DMS 273 (cell line): Measurements from ENCODE around the gene KIF1A.

Source experiments
- DNase-seq: peaks from one replicate; lab custom pipeline; 2025; ENCODE audit not compliant: unreplicated experiment; lab: John Stamatoyannopoulos, UW

KIF1A gene

DNA sequence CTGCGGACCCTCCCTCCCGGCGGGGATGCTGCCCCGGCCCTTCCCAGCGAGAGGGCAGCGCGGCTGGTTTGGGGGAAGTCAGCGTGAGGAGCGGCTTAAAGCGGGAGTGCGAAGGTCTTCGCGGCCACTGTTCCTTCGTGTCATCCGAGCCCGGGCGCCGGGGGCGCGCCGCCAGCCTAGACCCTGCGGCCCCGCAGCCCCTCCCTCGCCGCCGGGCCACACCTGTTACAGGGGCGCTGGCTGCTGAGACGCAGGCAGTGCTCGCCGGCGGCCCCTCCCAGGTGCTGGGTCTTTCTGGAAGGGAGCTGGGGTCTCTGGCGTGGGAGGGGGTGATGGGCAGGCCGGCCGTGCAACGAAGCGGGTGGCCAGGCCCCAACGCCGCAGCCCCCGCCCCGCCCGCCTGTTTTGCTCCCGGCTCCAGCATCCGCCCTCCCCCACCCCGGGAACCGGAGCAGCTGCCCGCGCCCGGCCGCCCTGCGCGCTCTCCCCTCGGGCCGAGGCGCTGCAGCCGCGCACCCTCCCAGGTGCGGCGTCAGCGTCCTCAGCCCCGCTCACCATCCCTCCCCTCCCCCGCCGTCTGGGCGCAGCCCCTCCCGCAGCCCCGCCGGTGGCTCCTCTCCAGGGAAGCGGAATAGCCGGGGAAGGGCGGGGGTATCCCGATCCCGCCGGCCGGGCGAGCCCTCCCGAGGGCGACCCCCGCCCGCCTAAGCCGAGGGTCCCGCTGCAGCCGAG is 727 bp downstream of the KIF1A start:
- DNase-seq = peak; percentile 65

DNA sequence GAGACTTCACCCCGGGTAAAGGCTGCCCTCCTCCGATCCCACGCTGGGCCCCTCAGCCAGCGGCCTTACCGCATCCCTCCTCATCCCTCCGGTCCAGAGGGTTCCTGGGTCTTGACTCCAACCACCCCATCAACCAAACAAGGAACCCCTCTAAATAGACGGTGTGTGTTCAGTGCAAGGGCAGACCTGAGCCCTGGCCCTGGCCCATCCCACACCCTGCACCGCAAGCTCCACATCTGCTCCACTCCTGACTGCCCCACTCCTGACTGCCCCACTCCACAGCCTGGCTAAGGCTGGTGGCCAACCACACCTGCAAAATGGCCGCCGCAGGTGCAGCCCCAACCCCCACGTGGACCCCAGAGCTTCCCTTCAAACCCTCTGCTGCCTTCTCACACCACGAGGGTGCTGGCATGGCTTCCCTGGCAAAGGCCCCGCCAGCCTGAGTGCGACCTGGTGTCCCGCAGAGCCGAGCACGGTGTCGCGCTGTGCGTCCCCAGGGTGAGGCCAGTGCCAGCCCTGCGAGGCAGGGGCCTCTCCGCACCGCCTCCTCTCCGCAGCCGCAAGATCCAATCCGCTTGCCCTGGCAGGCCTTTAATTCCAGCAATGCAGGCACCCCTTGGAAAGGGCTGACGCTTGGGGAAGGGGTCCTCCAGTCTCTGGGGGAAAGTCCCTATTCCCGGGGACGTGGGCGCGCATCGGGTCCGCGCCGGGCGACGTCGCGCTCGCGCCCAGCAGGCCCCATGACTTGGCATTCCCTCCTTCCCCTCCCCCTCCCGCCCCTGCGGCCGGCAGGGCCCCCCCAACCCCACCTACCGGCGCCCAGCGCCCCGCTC is 1.5 kb downstream of the KIF1A start:
- no peak for DNase-seq

DNA sequence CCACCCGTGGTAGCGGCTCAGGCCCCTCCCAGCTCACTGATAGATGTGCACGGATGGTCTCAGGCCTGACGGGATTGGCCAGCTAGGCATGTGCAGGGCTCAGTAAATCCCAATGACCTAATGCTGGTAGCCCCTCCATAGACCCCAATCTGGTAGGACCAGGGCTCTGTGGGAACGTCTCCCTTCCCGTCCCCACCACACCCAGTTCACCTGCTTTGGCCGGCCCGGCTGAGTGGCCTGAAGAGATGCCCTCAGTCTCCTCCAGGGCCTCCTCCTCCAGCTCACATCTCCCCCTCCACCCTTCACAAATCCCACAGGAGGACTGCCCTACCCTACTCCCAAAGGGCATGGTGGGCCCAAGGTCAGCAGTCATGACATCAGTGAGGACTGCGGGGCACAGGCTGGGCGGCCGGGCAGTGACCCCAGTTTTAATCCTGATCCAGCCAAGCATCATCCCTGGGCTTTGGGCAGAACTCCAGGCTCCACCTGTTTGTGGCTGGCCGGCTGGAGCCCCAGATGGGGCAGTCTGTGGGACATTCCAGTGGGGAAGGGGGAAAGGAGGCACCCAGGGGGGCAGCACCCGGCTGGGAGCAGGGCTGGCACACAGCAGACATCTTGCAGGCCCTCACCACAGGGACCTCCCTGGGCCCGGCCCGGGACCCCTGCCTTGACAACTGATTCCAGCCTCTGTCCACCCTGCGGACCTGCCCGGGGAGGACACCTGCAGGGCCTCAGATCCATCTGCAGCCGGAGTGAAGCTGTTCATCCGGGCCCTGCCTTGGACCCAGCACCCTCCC is 2.3 kb downstream of the KIF1A start:
- no peak for DNase-seq

DNA sequence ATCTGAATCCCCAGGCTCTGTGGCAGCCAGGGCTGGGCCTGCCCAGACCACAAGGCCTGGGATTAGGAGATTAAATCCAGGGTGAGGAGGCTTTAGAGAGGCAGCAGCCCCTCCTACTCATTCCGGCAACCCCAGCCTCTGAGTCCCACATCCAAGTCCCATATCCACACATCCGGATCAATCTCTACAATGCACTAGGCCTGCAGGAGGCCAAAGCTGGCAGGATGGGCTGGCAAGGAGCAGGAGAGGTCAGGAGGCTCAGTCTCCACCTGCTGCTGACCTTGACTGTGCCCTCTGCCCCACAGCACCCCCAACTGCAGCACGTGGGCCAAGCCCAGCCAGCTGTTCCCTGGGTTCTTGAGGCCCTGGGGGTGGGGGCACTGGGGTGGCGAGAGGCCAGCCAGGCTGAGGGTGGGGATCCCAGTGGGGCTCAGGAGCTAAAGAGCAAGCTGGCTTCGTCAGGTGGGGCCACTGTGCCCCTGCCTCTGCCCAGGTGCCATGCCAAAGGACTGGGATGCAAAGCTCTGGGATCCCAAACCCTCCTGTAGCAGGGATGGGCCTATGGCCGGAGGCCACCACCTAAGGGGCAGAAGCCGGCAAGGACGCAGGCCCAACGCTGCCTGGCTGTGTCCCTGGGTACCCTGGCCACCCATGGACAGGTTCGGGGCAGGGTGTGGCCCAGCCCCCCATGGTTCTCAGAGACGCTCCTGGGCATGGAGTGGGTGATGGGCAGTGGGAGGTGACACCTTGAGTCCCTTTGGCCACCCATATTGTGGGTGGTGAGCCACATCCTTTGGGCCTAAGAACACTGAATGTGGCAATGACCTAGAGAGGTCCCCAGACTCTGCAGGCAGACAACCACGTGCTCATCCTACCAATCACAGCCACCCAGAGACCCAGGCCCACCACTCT is 3.2 kb downstream of the KIF1A start:
- no peak for DNase-seq

DNA sequence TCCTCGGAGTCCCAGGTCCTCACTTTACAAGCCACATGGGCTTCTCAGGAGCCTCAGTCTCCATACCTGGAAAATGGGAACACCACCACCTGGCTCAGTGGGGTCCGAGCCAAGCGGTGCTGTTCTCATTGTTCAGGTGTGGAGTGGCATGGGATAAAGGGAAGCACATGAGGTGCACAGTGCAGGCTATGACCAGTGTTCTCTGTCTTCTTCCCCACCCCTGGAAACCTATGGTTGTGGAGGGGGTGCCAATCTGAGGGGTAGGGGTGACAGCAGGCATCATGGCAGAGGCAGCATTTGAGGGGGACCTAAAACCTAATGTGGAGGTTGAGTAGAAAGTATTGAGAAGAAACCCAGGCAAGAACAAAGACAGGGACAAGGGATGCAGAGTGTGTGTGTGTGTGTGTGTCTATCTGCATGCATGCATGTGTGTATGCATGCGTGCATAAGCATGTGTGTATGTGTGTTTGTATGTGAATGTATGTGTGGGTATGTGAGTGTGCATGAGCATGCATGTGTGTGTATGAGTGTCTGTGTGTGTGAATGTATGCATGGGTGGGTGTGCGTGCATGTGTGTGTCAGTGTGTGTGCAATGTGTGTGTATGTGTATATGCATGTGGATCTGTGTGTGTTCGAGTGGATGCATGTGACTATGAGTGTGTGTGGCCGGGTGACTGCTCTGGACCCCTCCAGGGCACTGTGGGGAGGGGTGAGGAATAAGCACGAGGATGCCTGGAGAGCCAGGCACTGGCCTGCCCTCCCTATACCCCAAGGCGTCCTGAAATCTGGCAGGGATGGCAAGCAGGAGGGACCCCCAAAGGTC is 4.0 kb downstream of the KIF1A start:
- no peak for DNase-seq

DNA sequence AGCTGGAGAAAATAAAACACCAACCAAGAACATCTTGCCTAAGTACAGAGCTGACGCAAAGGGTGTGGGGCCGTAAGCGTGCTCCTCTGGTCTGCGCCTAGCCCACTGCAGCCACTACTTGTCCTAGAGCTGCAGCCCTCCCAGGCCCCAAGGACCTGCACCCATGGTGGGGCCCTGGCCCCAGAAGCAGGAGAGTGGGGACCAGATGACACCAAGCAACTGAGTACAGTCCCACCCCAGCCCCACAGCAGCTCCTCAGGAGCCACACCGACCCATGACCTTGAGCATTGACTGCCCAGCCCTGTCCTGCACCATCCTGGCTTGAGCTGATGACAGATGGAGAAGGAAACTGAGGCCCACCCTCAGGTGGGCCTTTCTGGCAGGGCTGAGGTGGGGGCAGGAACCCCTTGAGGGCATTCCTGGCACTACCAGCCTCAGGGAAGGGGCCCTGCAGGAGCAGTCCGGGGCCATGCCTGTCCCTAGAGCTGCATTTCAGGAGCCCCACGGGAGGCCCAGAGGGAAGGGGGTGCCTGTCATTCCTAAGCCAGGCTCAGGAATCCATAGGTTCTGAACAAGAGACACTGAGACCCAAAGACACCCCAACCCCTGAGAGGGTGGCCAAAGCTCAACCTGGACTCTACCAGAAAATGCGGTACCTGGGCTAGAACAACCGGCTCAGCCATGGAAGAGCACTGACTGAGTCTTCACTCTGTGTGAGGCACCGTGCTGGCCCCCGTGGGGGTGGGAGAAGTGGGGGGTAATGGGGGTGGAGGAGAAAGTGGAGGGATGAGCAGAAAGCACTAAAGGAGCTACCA is 4.9 kb downstream of the KIF1A start:
- no peak for DNase-seq

DNA sequence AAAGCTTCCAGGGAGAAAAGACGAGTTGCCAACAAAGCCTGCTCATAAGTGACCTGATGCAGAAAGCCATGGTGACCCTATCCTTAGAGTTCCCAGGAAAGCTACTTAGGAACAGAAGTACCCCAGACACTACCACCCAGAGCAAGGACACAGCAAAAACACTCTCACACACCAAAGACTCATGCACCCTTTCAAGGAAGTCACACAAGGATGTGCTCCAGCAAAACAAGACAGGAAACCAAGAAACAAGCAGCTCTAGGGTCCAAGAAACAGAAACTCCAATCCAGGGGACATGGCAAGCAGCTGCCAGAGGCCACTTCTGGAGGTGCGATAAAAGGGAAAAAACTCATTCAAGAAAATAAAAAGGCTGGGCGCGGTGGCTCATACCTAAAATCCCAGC is 5.7 kb downstream of the KIF1A start:
- DNase-seq = no peak

DNA sequence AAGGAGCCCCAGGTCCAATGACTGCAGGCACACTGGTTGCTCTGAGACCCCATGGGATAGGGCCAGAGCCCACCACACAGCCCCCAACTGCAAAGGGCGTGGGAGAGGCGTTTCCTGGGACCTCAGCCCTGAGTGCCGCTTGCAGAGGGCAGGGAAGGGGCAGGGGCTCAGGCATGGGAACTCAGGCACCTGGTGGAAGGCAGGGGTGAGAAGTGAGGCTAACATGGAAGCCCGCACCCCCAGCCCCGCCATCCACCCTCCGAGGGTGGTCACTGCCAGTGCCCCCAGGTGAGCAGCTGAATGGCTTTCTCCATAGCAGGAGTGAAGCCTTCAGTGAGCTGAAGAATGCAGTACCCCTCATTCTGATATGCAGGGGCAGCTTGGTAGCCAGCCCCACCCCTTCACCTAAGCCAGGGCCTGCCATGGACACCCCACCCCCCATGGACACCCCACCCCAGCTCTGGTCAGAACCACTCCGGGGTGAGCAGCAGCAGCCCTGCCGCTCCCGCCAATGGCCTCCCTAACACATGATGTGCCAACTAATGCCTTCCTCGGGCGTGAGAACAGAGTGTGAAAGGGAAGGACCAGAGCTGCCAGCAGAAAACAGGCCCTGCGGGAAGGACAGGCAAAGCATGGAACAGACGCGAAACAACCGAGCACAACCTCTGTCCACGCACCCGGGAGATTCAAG is 6.6 kb downstream of the KIF1A start:
- no peak for DNase-seq

DNA sequence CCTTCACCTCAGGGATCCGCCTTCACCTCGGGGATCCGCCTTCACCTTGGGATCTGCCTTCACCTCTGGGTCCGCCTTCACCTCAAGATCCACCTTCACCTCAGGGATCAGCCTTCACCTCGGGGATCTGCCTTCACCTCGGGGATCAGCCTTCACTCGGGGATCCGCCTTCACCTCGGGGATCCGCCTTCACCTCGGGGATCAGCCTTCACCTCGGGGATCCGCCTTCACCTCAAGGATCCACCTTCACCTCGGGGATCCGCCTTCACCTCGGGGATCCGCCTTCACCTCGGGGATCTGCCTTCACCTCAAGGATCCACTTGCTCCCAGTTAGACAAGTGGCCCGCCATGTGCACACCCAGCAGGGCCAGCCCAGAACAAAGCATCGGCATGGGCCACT is 7.3 kb downstream of the KIF1A start:
- DNase-seq = no peak

DNA sequence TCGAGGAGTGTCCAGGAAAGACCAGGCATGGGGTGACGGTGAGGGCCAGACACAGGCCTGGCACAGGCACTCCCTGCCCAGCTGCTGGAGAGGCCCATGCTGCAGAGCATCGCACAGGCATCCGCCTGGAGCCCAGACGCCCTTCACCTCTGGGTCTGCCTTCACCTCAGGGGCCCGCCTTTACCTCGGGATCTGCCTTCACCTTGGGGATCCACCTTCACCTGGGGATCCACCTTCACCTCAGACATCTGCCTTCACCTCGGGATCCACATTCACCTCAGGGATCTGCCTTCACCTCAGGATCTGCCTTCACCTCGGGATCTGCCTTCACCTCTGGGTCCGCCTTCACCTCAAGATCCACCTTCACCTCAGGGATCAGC is 7.7 kb downstream of the KIF1A start:
- DNase-seq = no peak

DNA sequence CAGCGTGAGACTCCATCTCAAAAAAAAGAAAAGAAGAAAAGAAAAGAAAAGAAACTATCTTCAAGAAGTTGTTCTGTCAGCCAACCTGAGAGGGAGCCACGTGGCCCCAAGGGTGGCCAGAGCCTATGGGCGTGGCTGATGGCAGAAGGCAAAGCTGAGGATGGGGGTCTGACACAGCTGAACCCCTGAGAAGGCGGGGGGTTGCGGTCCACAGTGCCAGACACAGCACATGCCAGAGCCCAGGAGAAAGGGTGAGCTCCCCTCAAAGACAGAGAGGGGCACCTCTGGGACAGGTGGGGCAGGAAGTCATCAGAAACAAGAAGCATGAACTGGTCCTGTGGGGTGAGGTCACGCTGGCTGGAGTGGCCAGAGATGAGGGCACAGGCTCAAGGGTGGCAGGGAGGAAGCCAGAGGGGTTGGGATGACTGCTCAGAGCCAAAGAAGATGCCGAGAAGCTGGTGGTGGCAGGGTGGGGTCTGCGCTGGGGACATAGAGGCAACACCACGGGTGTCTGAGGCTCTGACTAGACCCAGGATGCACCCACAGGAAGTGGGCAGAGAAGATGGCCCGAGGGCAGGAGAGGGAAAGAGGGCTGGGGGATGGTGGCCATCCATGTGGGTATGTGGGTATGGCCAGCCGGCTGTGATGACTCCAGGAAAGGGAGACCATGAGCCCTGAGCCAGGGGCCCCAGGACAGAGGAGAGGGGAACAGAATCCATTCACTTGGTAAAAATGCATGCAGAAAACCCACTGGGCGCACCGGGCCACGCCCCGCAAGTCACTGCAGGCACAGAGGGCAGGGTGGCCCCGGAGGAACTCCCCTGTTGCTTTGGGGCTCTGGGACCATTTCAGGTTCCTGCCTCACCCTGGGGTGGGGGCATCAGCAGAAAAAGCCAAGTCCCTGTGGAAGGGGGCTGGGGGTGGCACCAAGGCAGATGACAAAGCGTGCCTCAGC is 8.4 kb downstream of the KIF1A start:
- DNase-seq = no peak

DNA sequence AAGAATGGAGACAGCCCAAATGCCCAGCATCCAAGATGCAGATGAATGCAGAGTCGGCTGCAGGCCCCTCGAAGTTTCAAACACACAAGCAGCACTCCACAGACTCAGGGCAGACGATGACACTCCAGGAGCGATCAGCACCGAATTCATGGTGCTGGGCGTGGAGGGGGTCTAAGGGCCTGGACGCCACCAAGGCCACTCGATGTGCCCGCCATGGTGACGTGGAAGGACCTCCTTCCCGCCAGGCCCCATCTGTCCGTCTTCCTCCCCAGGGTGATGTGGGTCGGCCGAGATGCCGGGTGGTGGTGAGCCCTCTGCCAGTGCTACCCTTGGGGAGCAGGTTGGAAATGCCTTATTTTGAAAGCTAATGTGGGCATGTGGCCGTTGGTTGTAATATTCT is 9.4 kb downstream of the KIF1A start:
- no peak for DNase-seq

DNA sequence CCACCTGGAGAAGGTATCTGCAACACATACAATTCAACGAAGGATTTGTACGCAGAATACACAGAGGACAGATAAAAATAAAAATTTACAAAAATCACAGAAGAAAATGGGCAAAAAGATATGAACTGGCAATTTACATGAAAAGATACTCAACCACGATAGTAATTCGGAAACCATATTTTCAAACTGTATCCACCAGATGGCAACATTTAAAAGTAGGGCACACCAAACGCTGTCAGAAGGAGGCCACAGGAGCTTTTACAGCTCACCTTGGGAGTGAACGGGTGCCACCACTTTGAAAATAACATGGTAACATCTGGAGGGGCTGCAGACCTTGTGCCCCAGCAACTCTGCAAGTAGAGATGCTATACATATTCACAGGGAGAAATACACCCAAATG is 9.8 kb downstream of the KIF1A start:
- DNase-seq = peak; percentile 31

DNA sequence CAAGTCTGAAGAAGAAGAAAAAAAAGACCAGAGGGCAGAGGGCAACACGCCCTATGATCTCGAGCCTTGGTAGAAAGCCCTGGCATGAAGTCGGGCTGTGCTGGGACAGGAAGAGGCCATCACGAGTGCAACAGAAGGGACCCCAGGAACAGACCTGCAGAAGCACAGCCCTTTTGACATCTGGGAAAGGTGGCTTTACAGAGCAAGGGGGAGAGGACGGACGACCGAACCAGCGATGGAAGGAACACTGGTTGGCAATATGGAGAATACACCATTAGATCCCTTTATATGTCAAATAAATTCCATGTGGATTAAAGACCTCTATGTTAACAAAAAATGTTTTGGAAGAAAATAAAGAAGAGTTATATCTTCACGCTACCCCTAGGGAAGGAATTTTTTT is 10.7 kb downstream of the KIF1A start:
- DNase-seq = no peak

DNA sequence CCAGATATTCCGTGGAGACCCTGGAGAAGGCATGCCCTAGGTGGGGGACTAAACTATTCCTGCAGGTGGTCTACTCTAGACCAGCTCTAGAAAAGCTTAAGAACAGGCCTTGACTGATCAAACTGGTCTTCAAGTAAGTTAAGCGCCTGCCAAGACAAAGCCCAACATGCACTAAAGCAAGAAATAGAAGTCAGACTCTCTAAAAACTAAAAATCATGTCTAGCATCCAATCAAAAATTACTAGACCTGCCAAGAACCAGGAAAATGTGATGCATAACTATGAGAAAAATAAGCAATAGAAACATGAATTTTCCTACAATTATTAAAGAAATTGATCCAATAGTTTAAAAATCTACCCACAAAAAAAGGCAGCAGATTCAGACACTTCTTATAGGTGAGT is 13.6 kb downstream of the KIF1A start:
- DNase-seq = no peak

DNA sequence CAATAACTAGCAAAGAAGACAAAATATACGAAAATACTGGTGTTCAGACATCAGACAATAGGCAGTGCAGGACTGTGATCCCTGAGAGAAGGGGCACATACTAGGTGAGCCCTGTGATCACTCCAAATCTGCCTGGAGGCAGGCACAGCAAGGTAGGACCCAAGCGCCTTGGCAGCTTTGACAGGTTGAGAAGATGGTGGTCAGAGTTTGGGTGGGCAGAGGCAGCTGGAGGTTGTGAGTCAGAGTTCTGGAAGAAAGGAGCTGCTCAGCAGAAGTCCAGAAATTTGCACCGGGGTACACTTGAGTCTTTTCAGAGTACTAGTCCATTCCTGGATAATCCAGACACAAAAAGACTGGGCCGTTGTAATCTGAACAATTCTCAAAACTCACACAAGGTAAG is 14.0 kb downstream of the KIF1A start:
- DNase-seq = no peak

DNA sequence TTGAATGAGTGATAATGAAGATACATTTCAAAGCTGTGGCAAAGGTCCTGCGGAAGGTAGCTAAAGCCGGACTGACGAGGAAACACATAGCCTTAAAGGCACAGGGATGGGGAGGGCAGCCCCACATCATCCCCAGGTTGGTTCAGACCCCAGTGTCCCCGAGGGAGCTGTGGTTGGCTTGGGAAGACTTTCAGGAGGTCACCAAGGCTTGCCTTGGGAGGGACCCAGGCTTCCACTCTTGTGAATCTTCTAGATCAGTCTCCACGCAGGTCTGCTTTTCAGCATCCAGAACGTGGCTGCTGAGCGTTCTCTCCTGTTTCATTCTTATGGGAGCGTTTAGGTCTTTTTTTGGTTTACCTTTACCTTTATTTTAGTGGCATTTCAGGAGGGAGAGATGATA is 16.8 kb downstream of the KIF1A start:
- DNase-seq = no peak
